Panc1 (cell line): Measurements from ENCODE around the gene PNMA5. TPM values are rescaled to one million over a fixed set of nuclear protein-coding genes. Genes with fewer than 3 reads are reported as not detected.

Source experiments
- ATAC-seq: fragments of 200-7000 bp; cut with Tn5 transposase; 2 replicates; pipeline ENCODE4 v1.9.1; 2020; ENCODE audit warnings: mild to moderate bottlenecking, moderate library complexity
- BruUV-seq: library from RNA; stranded (reverse); fragments of 400-500 nt; replicated peaks from 2 replicates; lab custom pipeline; 2021; lab: Mats Ljungman, UMichigan
- CTCF ChIA-PET: fragments of 300-600 bp; sonication (Branson Sonifier 250); formaldehyde crosslinking; loops from one replicate; lab custom pipeline; 2022; ENCODE audit warnings: antibody characterized with exemption; lab: Charles Lee
- POLR2A ChIA-PET: fragments of 300-600 bp; sonication (Branson Sonifier 250); formaldehyde crosslinking; loops from one replicate; lab custom pipeline; 2022; ENCODE audit warnings: antibody characterized with exemption; lab: Charles Lee
- DNase-seq: peaks from one replicate; pipeline ENCODE4 v3.0.0-alpha.2; 2010; ENCODE audit warnings: low read depth, low spot score
- H3K27ac ChIP-seq: 2 replicates; pipeline ENCODE4 v1.5.1; 2011; ENCODE audit warnings: mild to moderate bottlenecking, low read length, inconsistent platforms
- H3K27me3 ChIP-seq: fragments of 200-500 bp; sonication (Bioruptor generic); 2 replicates; pipeline ENCODE4 v1.6.0; 2014; ENCODE audit warnings: low read length, inconsistent platforms; ENCODE audit not compliant: control insufficient read depth, insufficient read depth
- H3K36me3 ChIP-seq: fragments of 200-500 bp; sonication (Bioruptor generic); 2 replicates; pipeline ENCODE4 v1.5.1; 2014; ENCODE audit warnings: inconsistent platforms, mild to moderate bottlenecking, low read length, moderate library complexity; ENCODE audit not compliant: control insufficient read depth, insufficient read depth
- H3K4me1 ChIP-seq: 2 replicates; pipeline ENCODE4 v1.5.1; 2011; ENCODE audit warnings: inconsistent platforms, mild to moderate bottlenecking, low read length, moderate library complexity; ENCODE audit not compliant: control insufficient read depth, insufficient read depth
- H3K4me3 ChIP-seq, 2 experiments: 2 replicates each; pipeline ENCODE4 v1.5.1; 2011 to 2012; ENCODE audit warnings: low read depth in 2 of 2, low read length in 2 of 2, mild to moderate bottlenecking in 2 of 2, inconsistent platforms in 1 of 2, moderate library complexity in 1 of 2
- H3K9me3 ChIP-seq: fragments of 200-500 bp; sonication (Bioruptor generic); 2 replicates; pipeline ENCODE4 v1.5.1; 2014; ENCODE audit warnings: low read depth, mild to moderate bottlenecking, inconsistent platforms, low read length, moderate library complexity; ENCODE audit not compliant: control insufficient read depth, insufficient read depth
- POLR2AphosphoS5 ChIP-seq: IDR thresholded peaks from 2 replicates; pipeline ENCODE4 v1.6.1; 2012; ENCODE audit warnings: mild to moderate bottlenecking, low read depth, low read length, moderate library complexity
- SIN3A ChIP-seq: IDR thresholded peaks from 2 replicates; pipeline ENCODE4 v1.6.1; 2012; ENCODE audit warnings: low read depth, mild to moderate bottlenecking, low read length, moderate library complexity, borderline replicate concordance; ENCODE audit not compliant: insufficient read depth
- in situ Hi-C: cut with HindIII; loops from 2 replicates; pipeline ENCODE4 v1.10.0; 2016; ENCODE audit warnings: low sequenced_read_pairs, low pct_unique_long_range_greater_than_20kb
- intact Hi-C: fragments of 100-400 bp; cut with micrococcal nuclease; formaldehyde crosslinking; loops from one replicate; pipeline ENCODE4 v1.10.0; 2022; ENCODE audit not compliant: unreplicated experiment
- total RNA-seq: library from RNA; stranded (reverse); gene quantifications from one replicate; pipeline ENCODE4 v1.2.1, GENCODE V29; 2021; ENCODE audit not compliant: unreplicated experiment
- TF ChIP-seq, protein P1 (sequence below): fragments of 450-650 bp; IDR thresholded peaks from 2 replicates; pipeline ENCODE4 v1.5.1; 2017; ENCODE audit warnings: mild to moderate bottlenecking
- TF ChIP-seq, protein P2 (sequence below), 2 experiments: IDR thresholded peaks; 2 replicates each; pipeline ENCODE4 v1.6.1; 2011 to 2012; ENCODE audit warnings: low read depth in 2 of 2, control low read depth in 1 of 2, low read length in 1 of 2, mild to moderate bottlenecking in 1 of 2, moderate library complexity in 1 of 2; ENCODE audit not compliant: insufficient read depth in 1 of 2

The PNMA5 gene
- total RNA-seq, 1 experiment from 2014 or later = not detected

GRCh38 chrX:152959626-152960025, 34.3 kb downstream of the PNMA5 start:
- ATAC-seq = no peak
- BruUV-seq = no TSS peak
- no peaks in the 10 kb centered on the region for H3K9me3 ChIP-seq
- DNase-seq = no peak
- in situ Hi-C loops = no loop called here
- CTCF ChIA-PET = no interaction called here
- no peaks in the 10 kb centered on the region for H3K4me1 ChIP-seq
- no peaks in the 10 kb centered on the region for H3K27me3 ChIP-seq
- TF ChIP-seq, protein P1, sequence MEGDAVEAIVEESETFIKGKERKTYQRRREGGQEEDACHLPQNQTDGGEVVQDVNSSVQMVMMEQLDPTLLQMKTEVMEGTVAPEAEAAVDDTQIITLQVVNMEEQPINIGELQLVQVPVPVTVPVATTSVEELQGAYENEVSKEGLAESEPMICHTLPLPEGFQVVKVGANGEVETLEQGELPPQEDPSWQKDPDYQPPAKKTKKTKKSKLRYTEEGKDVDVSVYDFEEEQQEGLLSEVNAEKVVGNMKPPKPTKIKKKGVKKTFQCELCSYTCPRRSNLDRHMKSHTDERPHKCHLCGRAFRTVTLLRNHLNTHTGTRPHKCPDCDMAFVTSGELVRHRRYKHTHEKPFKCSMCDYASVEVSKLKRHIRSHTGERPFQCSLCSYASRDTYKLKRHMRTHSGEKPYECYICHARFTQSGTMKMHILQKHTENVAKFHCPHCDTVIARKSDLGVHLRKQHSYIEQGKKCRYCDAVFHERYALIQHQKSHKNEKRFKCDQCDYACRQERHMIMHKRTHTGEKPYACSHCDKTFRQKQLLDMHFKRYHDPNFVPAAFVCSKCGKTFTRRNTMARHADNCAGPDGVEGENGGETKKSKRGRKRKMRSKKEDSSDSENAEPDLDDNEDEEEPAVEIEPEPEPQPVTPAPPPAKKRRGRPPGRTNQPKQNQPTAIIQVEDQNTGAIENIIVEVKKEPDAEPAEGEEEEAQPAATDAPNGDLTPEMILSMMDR = no peak
- H3K4me3 ChIP-seq = no peak overlapping the region
- no peaks in the 10 kb centered on the region for H3K36me3 ChIP-seq
- no peak overlapping the region for H3K27ac ChIP-seq
- intact Hi-C loops = no loop called here
- POLR2A ChIA-PET = no interaction called here

GRCh38 chrX:152958524-152959465, 35.1 kb downstream of the PNMA5 start:
- DNase-seq (peak; percentile 73), ATAC-seq (peak; percentile 98)
- H3K36me3 ChIP-seq = no peaks in the 10 kb centered on the region
- H3K4me1 ChIP-seq = no peaks in the 10 kb centered on the region
- no TSS peak for BruUV-seq
- TF ChIP-seq, protein P1 = peak; percentile 85
- TF ChIP-seq POLR2AphosphoS5 (peak; percentile 61; the same call in 1 of the 2 replicates), SIN3A (no peak)
- TF ChIP-seq, protein P2, sequence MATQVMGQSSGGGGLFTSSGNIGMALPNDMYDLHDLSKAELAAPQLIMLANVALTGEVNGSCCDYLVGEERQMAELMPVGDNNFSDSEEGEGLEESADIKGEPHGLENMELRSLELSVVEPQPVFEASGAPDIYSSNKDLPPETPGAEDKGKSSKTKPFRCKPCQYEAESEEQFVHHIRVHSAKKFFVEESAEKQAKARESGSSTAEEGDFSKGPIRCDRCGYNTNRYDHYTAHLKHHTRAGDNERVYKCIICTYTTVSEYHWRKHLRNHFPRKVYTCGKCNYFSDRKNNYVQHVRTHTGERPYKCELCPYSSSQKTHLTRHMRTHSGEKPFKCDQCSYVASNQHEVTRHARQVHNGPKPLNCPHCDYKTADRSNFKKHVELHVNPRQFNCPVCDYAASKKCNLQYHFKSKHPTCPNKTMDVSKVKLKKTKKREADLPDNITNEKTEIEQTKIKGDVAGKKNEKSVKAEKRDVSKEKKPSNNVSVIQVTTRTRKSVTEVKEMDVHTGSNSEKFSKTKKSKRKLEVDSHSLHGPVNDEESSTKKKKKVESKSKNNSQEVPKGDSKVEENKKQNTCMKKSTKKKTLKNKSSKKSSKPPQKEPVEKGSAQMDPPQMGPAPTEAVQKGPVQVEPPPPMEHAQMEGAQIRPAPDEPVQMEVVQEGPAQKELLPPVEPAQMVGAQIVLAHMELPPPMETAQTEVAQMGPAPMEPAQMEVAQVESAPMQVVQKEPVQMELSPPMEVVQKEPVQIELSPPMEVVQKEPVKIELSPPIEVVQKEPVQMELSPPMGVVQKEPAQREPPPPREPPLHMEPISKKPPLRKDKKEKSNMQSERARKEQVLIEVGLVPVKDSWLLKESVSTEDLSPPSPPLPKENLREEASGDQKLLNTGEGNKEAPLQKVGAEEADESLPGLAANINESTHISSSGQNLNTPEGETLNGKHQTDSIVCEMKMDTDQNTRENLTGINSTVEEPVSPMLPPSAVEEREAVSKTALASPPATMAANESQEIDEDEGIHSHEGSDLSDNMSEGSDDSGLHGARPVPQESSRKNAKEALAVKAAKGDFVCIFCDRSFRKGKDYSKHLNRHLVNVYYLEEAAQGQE (IDR thresholded peaks at IDR 0.05; ENCODE audit: insufficient read depth in 1 of 2, low read depth in 2 of 2, low read length in 1 of 2) = no peak
- intact Hi-C loops = no loop called here
- ChIA-PET CTCF (no interaction called here), POLR2A (interaction anchor here (0.6 to 0.7 kb wide), 2 partner anchors 17 to 73 kb away, joined by 3 to 6 read pairs; no protein-coding TSS in a partner anchor)
- peak overlapping the region; percentile 15 to 46 for H3K4me3 ChIP-seq
- peak overlapping the region; percentile 75 for H3K27ac ChIP-seq
- no peaks in the 10 kb centered on the region for H3K9me3 ChIP-seq
- in situ Hi-C loops = no loop called here
- H3K27me3 ChIP-seq = no peaks in the 10 kb centered on the region
